ENCODE results near the gene FSHR. TPM values are rescaled to one million over a fixed set of nuclear protein-coding genes. Genes with fewer than 3 reads are reported as not detected.

The FSHR gene
- total and polyA plus RNA-seq, 7 donors = not detected

DNA sequence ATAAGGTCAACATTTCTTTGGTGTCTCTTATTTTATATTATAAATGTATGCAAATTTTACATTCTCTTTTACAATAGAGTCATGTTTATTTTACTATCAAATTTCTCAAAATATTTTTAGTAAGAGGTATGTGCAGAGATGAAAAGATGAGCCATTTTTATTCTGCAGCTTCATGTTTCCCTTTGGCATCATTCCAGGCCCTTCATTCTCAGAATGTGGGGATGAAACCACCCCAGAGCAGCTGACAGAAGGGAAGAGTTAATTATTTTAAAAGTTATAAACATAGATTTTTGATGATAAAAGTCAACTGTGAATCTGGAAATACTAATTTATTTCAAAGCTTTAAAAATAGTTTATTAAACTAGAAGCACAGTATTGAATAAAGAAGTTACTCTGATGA, 12.8 kb upstream of the FSHR start:
- no peaks in the 10 kb centered on the region for H3K4me1 ChIP-seq
- no peak overlapping the region for H3K27ac ChIP-seq
- TF ChIP-seq, protein P1, sequence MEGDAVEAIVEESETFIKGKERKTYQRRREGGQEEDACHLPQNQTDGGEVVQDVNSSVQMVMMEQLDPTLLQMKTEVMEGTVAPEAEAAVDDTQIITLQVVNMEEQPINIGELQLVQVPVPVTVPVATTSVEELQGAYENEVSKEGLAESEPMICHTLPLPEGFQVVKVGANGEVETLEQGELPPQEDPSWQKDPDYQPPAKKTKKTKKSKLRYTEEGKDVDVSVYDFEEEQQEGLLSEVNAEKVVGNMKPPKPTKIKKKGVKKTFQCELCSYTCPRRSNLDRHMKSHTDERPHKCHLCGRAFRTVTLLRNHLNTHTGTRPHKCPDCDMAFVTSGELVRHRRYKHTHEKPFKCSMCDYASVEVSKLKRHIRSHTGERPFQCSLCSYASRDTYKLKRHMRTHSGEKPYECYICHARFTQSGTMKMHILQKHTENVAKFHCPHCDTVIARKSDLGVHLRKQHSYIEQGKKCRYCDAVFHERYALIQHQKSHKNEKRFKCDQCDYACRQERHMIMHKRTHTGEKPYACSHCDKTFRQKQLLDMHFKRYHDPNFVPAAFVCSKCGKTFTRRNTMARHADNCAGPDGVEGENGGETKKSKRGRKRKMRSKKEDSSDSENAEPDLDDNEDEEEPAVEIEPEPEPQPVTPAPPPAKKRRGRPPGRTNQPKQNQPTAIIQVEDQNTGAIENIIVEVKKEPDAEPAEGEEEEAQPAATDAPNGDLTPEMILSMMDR (IDR thresholded peaks at IDR 0.05) = no peak
- no peak overlapping the region for H3K4me3 ChIP-seq
- H3K9me3 ChIP-seq = no peaks in the 10 kb centered on the region
- no peaks in the 10 kb centered on the region for H3K27me3 ChIP-seq (ENCODE audit: insufficient read depth in 3 of 3, low read length in 2 of 3)
- intact Hi-C loops (cut with DNase I) = no loop called here
- H3K36me3 ChIP-seq (ENCODE audit: insufficient read depth in 1 of 2, low read depth in 1 of 2) = no peaks in the 10 kb centered on the region
- ATAC-seq (no peak), DNase-seq (no peak)

DNA sequence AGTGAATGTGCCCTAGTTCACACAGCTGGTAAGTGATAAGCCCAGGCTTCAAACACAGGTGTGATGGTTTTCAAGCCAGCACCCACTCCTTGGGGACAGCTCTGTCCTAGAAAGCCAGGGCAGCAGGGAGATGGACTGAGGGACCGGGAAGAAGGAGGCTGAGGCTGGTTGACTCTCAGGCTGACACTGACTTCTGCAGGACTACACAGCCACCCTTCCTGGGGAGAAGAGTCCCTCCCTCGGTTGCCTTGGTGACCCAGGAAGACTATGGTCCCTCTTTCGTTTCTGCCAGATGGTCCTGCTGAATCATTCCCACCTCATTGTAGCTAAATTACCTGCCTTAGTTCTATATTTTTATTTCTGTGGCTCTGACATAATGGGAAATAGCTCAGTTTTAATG, 11.3 kb upstream of the FSHR start:
- ATAC-seq (no peak), DNase-seq (no peak)
- TF ChIP-seq, protein P1 (IDR thresholded peaks at IDR 0.05) = no peak
- intact Hi-C loops (cut with DNase I) = no loop called here
- no peak overlapping the region for H3K27ac ChIP-seq
- 58 to 71% (median 64%) methylated on average over 3 of the region's 3 CpGs for WGBS, 3 donors
- H3K27me3 ChIP-seq (ENCODE audit: insufficient read depth in 3 of 3, low read length in 2 of 3) = no peaks in the 10 kb centered on the region
- H3K36me3 ChIP-seq (ENCODE audit: insufficient read depth in 1 of 2, low read depth in 1 of 2) = no peaks in the 10 kb centered on the region
- no peak overlapping the region for H3K4me3 ChIP-seq
- no peaks in the 10 kb centered on the region for H3K4me1 ChIP-seq
- H3K9me3 ChIP-seq = no peaks in the 10 kb centered on the region

DNA sequence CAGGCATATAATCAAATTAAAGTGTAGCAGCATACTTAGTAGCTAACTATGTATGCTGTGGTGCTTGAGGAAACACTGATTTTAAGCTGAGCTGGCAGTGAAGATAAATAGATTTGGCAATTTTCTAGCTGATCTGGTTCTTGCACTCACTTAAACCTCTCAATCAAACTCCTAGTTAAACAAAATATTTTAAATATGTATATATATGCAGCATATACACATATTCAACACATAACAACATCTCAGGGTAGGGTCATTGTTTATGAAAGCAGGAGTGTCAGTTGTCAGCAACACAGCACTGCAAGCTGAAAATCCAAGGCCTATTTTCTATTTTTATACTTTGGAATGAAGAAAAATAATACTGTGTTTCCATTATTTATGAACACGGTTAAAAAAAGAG, 10.4 kb upstream of the FSHR start:
- WGBS, 3 donors = 23 to 36% (median 25%) methylated on average over 1 of the region's 1 CpG
- ATAC-seq = no peak

DNA sequence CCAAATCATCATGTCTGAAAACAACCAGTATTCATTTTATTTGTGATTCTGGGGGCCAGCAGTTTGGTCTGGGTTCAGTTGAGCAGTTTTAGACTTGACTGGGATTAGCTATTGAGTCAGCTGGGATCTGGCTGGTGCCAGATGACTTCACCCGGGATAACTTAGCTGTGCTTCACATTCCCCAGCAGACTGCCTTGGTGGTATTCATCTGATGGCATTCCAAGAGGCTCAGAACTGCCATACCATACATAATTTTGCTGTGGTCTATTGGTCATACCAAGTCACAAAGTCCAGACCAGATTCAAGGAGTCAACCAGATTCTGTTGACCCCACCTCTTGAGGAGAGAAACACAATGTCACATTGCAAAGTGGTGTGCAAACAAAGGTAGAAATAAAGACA, 7.8 kb upstream of the FSHR start:
- intact Hi-C loops (cut with DNase I) = no loop called here
- WGBS, 3 donors = 19 to 41% (median 21%) methylated on average over 1 of the region's 1 CpG
- Histone ChIP-seq H3K27ac (no peak overlapping the region), H3K4me3 (no peak overlapping the region), H3K4me1 (no peaks in the 10 kb centered on the region), H3K9me3 (no peaks in the 10 kb centered on the region), H3K36me3 (ENCODE audit: insufficient read depth in 1 of 2, low read depth in 1 of 2) (no peaks in the 10 kb centered on the region), H3K27me3 (ENCODE audit: insufficient read depth in 3 of 3, low read length in 2 of 3) (no peaks in the 10 kb centered on the region)
- DNase-seq = no peak
- TF ChIP-seq, protein P1 (IDR thresholded peaks at IDR 0.05) = no peak
- ATAC-seq = no peak

More for the DNA sequence above, 10.4 kb upstream of the FSHR start:
- Histone ChIP-seq H3K4me1 (no peaks in the 10 kb centered on the region), H3K27ac (no peak overlapping the region), H3K27me3 (ENCODE audit: insufficient read depth in 3 of 3, low read length in 2 of 3) (no peaks in the 10 kb centered on the region), H3K36me3 (ENCODE audit: insufficient read depth in 1 of 2, low read depth in 1 of 2) (no peaks in the 10 kb centered on the region), H3K4me3 (no peak overlapping the region), H3K9me3 (no peaks in the 10 kb centered on the region)
- intact Hi-C loops (cut with DNase I) = no loop called here
- TF ChIP-seq, protein P1 (IDR thresholded peaks at IDR 0.05) = no peak
- DNase-seq = no peak

DNA sequence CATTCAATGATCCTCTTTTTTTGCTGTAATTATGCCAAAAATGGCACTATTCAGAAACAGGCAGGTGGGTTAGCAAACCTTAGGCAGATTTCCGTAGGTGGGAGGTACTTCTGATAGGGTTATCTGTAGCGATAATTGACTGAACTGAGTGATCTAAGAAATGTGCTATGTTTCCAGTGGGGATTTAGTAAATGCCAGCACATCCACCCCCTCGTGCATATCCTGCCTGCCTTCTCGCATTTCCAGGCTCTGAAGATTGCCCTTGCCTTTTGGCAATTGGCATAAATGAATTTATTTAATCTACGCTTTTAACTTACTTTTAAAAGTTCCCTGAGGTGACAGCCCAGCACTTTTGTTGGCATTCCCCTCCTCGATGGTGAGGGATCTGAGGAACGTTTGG, 576 bp upstream of the FSHR start:
- H3K36me3 ChIP-seq (ENCODE audit: insufficient read depth in 1 of 2, low read depth in 1 of 2) = no peaks in the 10 kb centered on the region
- ATAC-seq = no peak
- intact Hi-C loops (cut with DNase I) = no loop called here
- no peak overlapping the region for H3K27ac ChIP-seq
- no peak overlapping the region for H3K4me3 ChIP-seq
- H3K4me1 ChIP-seq = no peaks in the 10 kb centered on the region
- H3K9me3 ChIP-seq = peaks cover 7% of the 10 kb centered on the region
- TF ChIP-seq, protein P1 (IDR thresholded peaks at IDR 0.05) = no peak
- WGBS, 3 donors = 50 to 57% (median 55%) methylated on average over 7 of the region's 7 CpGs
- DNase-seq = no peak
- no peaks in the 10 kb centered on the region for H3K27me3 ChIP-seq (ENCODE audit: insufficient read depth in 3 of 3, low read length in 2 of 3)
